ENCODE results near the gene ZNF695.

ZNF695 gene

DNA sequence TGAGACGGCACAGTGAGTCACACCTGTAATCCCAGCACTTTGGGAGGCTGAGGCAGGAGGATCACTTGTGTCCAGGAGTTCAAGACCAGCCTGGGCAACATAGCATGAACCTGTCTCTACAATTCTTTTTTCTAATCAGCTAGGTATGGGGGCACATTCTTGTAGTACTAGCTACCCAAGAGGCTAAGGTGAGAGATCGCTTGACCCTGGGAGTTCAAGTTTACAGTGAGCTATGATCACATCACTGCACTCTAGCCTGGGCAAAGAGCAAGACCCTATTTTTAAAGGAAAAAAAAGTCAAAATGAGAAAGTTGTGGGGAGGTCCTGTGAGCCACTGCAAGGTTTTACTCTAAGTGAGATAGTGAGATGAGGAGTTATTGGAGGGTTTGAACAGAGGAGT lies 41.4 kb downstream of the ZNF695 start:
- H4K20me1 ChIP-seq (ENCODE audit: insufficient read depth, low read length, poor library complexity, severe bottlenecking): no peaks in the 10 kb centered on the region
- no peaks in the 10 kb centered on the region for H3K9me2 ChIP-seq (replicated peaks; ENCODE audit: low read depth, low read length)
- no peak overlapping the region for H3K4me2 ChIP-seq (ENCODE audit: low read depth, low read length, poor library complexity, severe bottlenecking)
- no peak overlapping the region for H3K9ac ChIP-seq (ENCODE audit: low read depth, low read length, poor library complexity, severe bottlenecking)
- H3K4me3 ChIP-seq (ENCODE audit: low read length, poor library complexity, severe bottlenecking): no peak overlapping the region
- H3K27me3 ChIP-seq (ENCODE audit: insufficient read depth, low read length, poor library complexity, severe bottlenecking): no peaks in the 10 kb centered on the region
- H2AFZ ChIP-seq (ENCODE audit: low read length): no peak overlapping the region
- no peak for TF ChIP-seq EZH2phosphoT487 (IDR thresholded peaks at IDR 0.05; ENCODE audit: borderline replicate concordance)
- TF ChIP-seq, protein P1, sequence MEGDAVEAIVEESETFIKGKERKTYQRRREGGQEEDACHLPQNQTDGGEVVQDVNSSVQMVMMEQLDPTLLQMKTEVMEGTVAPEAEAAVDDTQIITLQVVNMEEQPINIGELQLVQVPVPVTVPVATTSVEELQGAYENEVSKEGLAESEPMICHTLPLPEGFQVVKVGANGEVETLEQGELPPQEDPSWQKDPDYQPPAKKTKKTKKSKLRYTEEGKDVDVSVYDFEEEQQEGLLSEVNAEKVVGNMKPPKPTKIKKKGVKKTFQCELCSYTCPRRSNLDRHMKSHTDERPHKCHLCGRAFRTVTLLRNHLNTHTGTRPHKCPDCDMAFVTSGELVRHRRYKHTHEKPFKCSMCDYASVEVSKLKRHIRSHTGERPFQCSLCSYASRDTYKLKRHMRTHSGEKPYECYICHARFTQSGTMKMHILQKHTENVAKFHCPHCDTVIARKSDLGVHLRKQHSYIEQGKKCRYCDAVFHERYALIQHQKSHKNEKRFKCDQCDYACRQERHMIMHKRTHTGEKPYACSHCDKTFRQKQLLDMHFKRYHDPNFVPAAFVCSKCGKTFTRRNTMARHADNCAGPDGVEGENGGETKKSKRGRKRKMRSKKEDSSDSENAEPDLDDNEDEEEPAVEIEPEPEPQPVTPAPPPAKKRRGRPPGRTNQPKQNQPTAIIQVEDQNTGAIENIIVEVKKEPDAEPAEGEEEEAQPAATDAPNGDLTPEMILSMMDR (conservative IDR thresholded peaks at IDR 0.05; ENCODE audit: low read length): no peak
- H3K79me2 ChIP-seq (ENCODE audit: insufficient read depth, low read length): no peaks in the 10 kb centered on the region
- no peaks in the 10 kb centered on the region; the same call in 1 of the 2 replicates for H3K36me3 ChIP-seq (ENCODE audit: insufficient read depth, low read length)
- no peaks in the 10 kb centered on the region for H3F3A ChIP-seq (ENCODE audit: low read depth)
- H3K9me3 ChIP-seq (ENCODE audit: insufficient read depth, low read depth, low read length): peaks cover 17% of the 10 kb centered on the region; the same call in 1 of the 2 replicates
- H3K4me1 ChIP-seq (ENCODE audit: insufficient read depth, low read length, poor library complexity, severe bottlenecking): peaks cover 10% of the 10 kb centered on the region

DNA sequence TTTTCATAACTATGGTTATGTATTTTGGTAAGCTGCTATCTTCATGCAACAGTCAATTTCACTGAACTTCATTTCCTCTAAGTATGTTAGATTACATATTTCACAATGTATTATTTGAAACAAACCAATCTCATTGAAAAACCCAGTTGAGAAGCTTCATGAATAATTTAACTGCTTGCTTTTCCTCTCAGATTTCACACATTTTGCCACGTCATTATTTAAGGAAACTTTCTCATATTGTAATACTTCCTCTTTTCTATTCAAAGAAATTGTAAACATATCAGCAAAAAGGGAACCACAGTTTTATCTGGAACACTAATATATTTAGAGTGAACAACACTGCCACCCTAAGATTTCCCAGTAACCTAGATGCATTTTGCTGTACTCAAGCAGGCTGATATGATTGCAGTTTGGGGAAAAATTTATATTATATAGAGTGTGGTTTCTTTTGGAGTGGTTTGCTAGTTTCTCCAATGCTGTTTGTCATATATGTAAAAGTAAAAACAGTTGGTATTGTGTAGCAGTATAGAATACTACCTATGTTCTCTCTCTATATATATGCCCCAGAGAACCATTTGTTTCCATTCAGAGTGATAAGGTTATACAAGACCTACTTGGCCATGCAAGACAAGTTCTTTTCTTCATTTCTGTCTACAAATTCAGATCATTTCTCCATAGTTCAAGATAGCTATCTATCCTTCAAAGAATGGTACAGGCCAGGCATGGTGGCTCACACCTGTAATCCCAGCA lies 47.7 kb downstream of the ZNF695 start:
- Histone ChIP-seq H3K9me2 (replicated peaks; ENCODE audit: low read depth, low read length) (no peaks in the 10 kb centered on the region), H3K79me2 (ENCODE audit: insufficient read depth, low read length) (no peaks in the 10 kb centered on the region), H3K9me3 (ENCODE audit: insufficient read depth, low read depth, low read length) (no peaks in the 10 kb centered on the region), H3K4me1 (ENCODE audit: insufficient read depth, low read length, poor library complexity, severe bottlenecking) (peaks cover 13% of the 10 kb centered on the region), H2AFZ (ENCODE audit: low read length) (no peak overlapping the region), H3K27me3 (ENCODE audit: insufficient read depth, low read length, poor library complexity, severe bottlenecking) (no peaks in the 10 kb centered on the region), H3K4me2 (ENCODE audit: low read depth, low read length, poor library complexity, severe bottlenecking) (no peak overlapping the region), H3F3A (ENCODE audit: low read depth) (no peaks in the 10 kb centered on the region), H3K4me3 (ENCODE audit: low read length, poor library complexity, severe bottlenecking) (no peak overlapping the region), H3K36me3 (ENCODE audit: insufficient read depth, low read length) (no peaks in the 10 kb centered on the region; the same call in 1 of the 2 replicates), H4K20me1 (ENCODE audit: insufficient read depth, low read length, poor library complexity, severe bottlenecking) (no peaks in the 10 kb centered on the region), H3K9ac (ENCODE audit: low read depth, low read length, poor library complexity, severe bottlenecking) (no peak overlapping the region)
- TF ChIP-seq EZH2phosphoT487 (IDR thresholded peaks at IDR 0.05; ENCODE audit: borderline replicate concordance): no peak
- TF ChIP-seq, protein P1 (conservative IDR thresholded peaks at IDR 0.05; ENCODE audit: low read length): 0 out of 2 replicates have a peak, but pooled peaks have one; percentile 9

DNA sequence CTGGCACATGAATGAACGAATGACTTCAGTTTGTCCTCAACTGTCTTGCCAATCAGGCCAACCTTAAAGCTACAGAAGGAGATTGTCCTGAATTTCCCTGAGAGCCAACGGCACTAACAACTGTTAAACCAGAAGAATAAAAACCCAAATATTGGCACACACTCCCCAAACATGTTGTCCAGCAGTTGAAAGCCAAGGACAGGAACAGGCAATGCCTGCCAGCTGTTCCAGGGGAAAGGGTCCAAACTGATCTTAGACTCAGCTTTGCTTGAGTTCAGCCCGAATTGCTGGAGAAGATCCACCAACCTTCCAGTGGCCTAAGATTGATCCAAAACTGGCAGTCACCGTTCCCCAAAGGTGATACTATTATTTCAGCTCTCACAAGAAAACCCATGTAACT lies 53.7 kb downstream of the ZNF695 start:
- no peak overlapping the region for H3K4me2 ChIP-seq (ENCODE audit: low read depth, low read length, poor library complexity, severe bottlenecking)
- no peaks in the 10 kb centered on the region for H3F3A ChIP-seq (ENCODE audit: low read depth)
- TF ChIP-seq, protein P1 (conservative IDR thresholded peaks at IDR 0.05; ENCODE audit: low read length): no peak
- TF ChIP-seq EZH2phosphoT487 (IDR thresholded peaks at IDR 0.05; ENCODE audit: borderline replicate concordance): no peak
- H4K20me1 ChIP-seq (ENCODE audit: insufficient read depth, low read length, poor library complexity, severe bottlenecking): no peaks in the 10 kb centered on the region
- no peaks in the 10 kb centered on the region for H3K27me3 ChIP-seq (ENCODE audit: insufficient read depth, low read length, poor library complexity, severe bottlenecking)
- H2AFZ ChIP-seq (ENCODE audit: low read length): no peak overlapping the region
- H3K4me1 ChIP-seq (ENCODE audit: insufficient read depth, low read length, poor library complexity, severe bottlenecking): peaks cover 13% of the 10 kb centered on the region
- no peak overlapping the region for H3K4me3 ChIP-seq (ENCODE audit: low read length, poor library complexity, severe bottlenecking)
- H3K79me2 ChIP-seq (ENCODE audit: insufficient read depth, low read length): no peaks in the 10 kb centered on the region
- H3K9me3 ChIP-seq (ENCODE audit: insufficient read depth, low read depth, low read length): no peaks in the 10 kb centered on the region
- H3K36me3 ChIP-seq (ENCODE audit: insufficient read depth, low read length): no peaks in the 10 kb centered on the region
- H3K9me2 ChIP-seq (replicated peaks; ENCODE audit: low read depth, low read length): no peaks in the 10 kb centered on the region
- no peak overlapping the region for H3K9ac ChIP-seq (ENCODE audit: low read depth, low read length, poor library complexity, severe bottlenecking)
